Measurements from ENCODE around the gene SERPINB10.

GRCh38 chr18:63858456-63858855, 49.3 kb upstream of the SERPINB10 start:
- no peak for TF ChIP-seq CTCF (conservative IDR thresholded peaks at IDR 0.05)
- no peak for TF ChIP-seq EZH2 (IDR thresholded peaks at IDR 0.05; ENCODE audit: low read depth)
